Fibroblast of lung (primary cell): ENCODE results near the gene CMTM4.

ENCODE experiments used
- EZH2 ChIP-seq: IDR thresholded peaks from 2 replicates; pipeline ENCODE4 v1.5.1; 2012; ENCODE audit warnings: low read length, control low read depth, mild to moderate bottlenecking; ENCODE audit errors: missing control alignments
- TF ChIP-seq, protein P1 (sequence below), 2 donors: IDR thresholded peaks in 1 of 2; conservative IDR thresholded peaks in 1 of 2; 1 replicate in 1 of 2; 2 replicates in 1 of 2; pipeline ENCODE4 v1.5.1; 2011 to 2012; ENCODE audit warnings: low read length in 2 of 2, control low read depth in 1 of 2, inconsistent platforms in 1 of 2, low read depth in 1 of 2, mild to moderate bottlenecking in 1 of 2

DNA sequence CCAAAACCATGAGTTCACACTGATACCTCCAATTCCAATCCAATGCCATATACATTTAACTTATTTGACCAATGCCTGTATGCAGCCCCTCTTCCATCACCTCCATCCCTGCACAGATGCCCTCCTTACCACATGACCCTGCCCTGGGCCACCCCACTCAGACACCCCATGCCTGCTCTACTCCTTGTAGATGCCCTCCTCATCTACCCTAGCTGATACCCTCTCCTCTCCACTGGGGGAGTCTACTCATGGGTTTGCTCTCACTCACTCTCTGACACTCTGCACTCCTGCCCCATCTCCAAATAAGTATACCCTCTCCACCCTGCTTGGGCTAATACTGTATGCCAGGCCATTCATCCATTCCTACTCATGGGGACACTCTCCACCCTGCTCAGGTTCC is 16.0 kb upstream of the CMTM4 start:
- TF ChIP-seq, protein P1, sequence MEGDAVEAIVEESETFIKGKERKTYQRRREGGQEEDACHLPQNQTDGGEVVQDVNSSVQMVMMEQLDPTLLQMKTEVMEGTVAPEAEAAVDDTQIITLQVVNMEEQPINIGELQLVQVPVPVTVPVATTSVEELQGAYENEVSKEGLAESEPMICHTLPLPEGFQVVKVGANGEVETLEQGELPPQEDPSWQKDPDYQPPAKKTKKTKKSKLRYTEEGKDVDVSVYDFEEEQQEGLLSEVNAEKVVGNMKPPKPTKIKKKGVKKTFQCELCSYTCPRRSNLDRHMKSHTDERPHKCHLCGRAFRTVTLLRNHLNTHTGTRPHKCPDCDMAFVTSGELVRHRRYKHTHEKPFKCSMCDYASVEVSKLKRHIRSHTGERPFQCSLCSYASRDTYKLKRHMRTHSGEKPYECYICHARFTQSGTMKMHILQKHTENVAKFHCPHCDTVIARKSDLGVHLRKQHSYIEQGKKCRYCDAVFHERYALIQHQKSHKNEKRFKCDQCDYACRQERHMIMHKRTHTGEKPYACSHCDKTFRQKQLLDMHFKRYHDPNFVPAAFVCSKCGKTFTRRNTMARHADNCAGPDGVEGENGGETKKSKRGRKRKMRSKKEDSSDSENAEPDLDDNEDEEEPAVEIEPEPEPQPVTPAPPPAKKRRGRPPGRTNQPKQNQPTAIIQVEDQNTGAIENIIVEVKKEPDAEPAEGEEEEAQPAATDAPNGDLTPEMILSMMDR (conservative IDR thresholded peaks at IDR 0.05 in 1 of 2, IDR thresholded peaks at IDR 0.05 in 1 of 2; ENCODE audit: low read depth in 1 of 2, low read length in 2 of 2), result no peak
- no peak for TF ChIP-seq EZH2
